ENCODE data around the gene MAST2.

GRCh38 chr1:45922374-45922773 is 119.0 kb downstream of the MAST2 start:
- TF ChIP-seq EZH2phosphoT487 (IDR thresholded peaks at IDR 0.05; ENCODE audit: insufficient read depth, low read depth), result no peak
- no peak for TF ChIP-seq EZH2 (IDR thresholded peaks at IDR 0.05; ENCODE audit: insufficient read depth, poor library complexity, severe bottlenecking)

Data from GM23248 (cell line).